NT2/D1 (cell line): Measurements from ENCODE around the gene C4orf50.

Source experiments
- DNase-seq: peaks from one replicate; pipeline ENCODE4 v3.0.0-alpha.2; 2011; ENCODE audit warnings: low read depth, low spot score
- H3K27me3 ChIP-seq: 2 replicates; pipeline ENCODE4 v1.6.0; 2011; ENCODE audit warnings: mild to moderate bottlenecking; ENCODE audit not compliant: insufficient read length, insufficient read depth
- H3K36me3 ChIP-seq: 2 replicates; pipeline ENCODE4 v1.6.1; 2011; ENCODE audit warnings: mild to moderate bottlenecking, low read length, mixed read lengths; ENCODE audit not compliant: insufficient read depth, insufficient read length
- H3K4me1 ChIP-seq: 2 replicates; pipeline ENCODE4 v1.5.1; 2011; ENCODE audit not compliant: insufficient read depth, insufficient read length
- H3K4me3 ChIP-seq: 2 replicates; pipeline ENCODE4 v1.5.1; 2011; ENCODE audit warnings: low read depth; ENCODE audit not compliant: insufficient read length
- H3K9ac ChIP-seq: 2 replicates; pipeline ENCODE4 v1.6.0; 2011; ENCODE audit warnings: low read depth; ENCODE audit not compliant: insufficient read length
- H3K9me3 ChIP-seq: 2 replicates; pipeline ENCODE4 v1.5.1; 2011; ENCODE audit warnings: mild to moderate bottlenecking, low read length; ENCODE audit not compliant: insufficient read depth
- SUZ12 ChIP-seq: IDR thresholded peaks from 2 replicates; pipeline ENCODE4 v1.6.1; 2011; ENCODE audit not compliant: insufficient read length, insufficient read depth; ENCODE audit errors: extremely low read depth
- YY1 ChIP-seq: IDR thresholded peaks from 2 replicates; pipeline ENCODE4 v1.6.1; 2011; ENCODE audit not compliant: insufficient read length, insufficient read depth
- ZNF274 ChIP-seq: IDR thresholded peaks from 2 replicates; pipeline ENCODE4 v1.6.1; 2011; ENCODE audit warnings: mild to moderate bottlenecking, low read depth, low read length

Gene C4orf50

GRCh38 chr4:5958199-5958735, 60.0 kb downstream of the C4orf50 start:
- Histone ChIP-seq H3K36me3 (no peaks in the 10 kb centered on the region), H3K4me3 (no peak overlapping the region), H3K27me3 (peaks cover 30% of the 10 kb centered on the region), H3K9me3 (no peaks in the 10 kb centered on the region), H3K9ac (no peak overlapping the region), H3K4me1 (peaks cover 35% of the 10 kb centered on the region)
- TF ChIP-seq ZNF274 (no peak), YY1 (no peak), SUZ12 (no peak)
- DNase-seq, result no peak

GRCh38 chr4:5957076-5957475, 61.2 kb downstream of the C4orf50 start:
- DNase-seq, result no peak
- Histone ChIP-seq H3K4me3 (no peak overlapping the region), H3K9ac (peak overlapping the region; percentile 15), H3K36me3 (no peaks in the 10 kb centered on the region), H3K9me3 (no peaks in the 10 kb centered on the region), H3K4me1 (peaks cover 42% of the 10 kb centered on the region), H3K27me3 (peaks cover 32% of the 10 kb centered on the region)
- TF ChIP-seq ZNF274, result no peak
- TF ChIP-seq YY1, result no peak
- no peak for TF ChIP-seq SUZ12

GRCh38 chr4:5956285-5957021, 61.8 kb downstream of the C4orf50 start:
- H3K27me3 ChIP-seq, result peaks cover 29% of the 10 kb centered on the region
- TF ChIP-seq ZNF274, result no peak
- no peak for TF ChIP-seq SUZ12
- TF ChIP-seq YY1, result peak; percentile 71
- DNase-seq, result peak; percentile 87
- H3K36me3 ChIP-seq, result no peaks in the 10 kb centered on the region
- H3K4me3 ChIP-seq, result no peak overlapping the region
- H3K9ac ChIP-seq, result peak overlapping the region; percentile 15
- H3K9me3 ChIP-seq, result no peaks in the 10 kb centered on the region
- H3K4me1 ChIP-seq, result peaks cover 42% of the 10 kb centered on the region

- no peak for DNase-seq
- H3K9me3 ChIP-seq, result no peaks in the 10 kb centered on the region
- H3K36me3 ChIP-seq, result no peaks in the 10 kb centered on the region
These were observed 62.4 kb downstream of the C4orf50 start for GRCh38 chr4:5955856-5956255.

GRCh38 chr4:5955201-5955821, 62.9 kb downstream of the C4orf50 start:
- no peak for TF ChIP-seq YY1
- no peak for TF ChIP-seq ZNF274
- no peak for TF ChIP-seq SUZ12
- no peak overlapping the region for H3K4me3 ChIP-seq
- H3K36me3 ChIP-seq, result no peaks in the 10 kb centered on the region
- H3K4me1 ChIP-seq, result peaks cover 42% of the 10 kb centered on the region
- no peaks in the 10 kb centered on the region for H3K9me3 ChIP-seq
- no peak overlapping the region for H3K9ac ChIP-seq
- no peak for DNase-seq
- peaks cover 25% of the 10 kb centered on the region for H3K27me3 ChIP-seq

More at GRCh38 chr4:5955856-5956255, 62.4 kb downstream of the C4orf50 start:
- H3K9ac ChIP-seq, result no peak overlapping the region
- no peak overlapping the region for H3K4me3 ChIP-seq
- peaks cover 42% of the 10 kb centered on the region for H3K4me1 ChIP-seq
- H3K27me3 ChIP-seq, result peaks cover 28% of the 10 kb centered on the region
- TF ChIP-seq SUZ12 (no peak), ZNF274 (no peak), YY1 (no peak)

- Histone ChIP-seq H3K4me3 (no peak overlapping the region), H3K9ac (peak overlapping the region; percentile 6), H3K36me3 (no peaks in the 10 kb centered on the region), H3K9me3 (no peaks in the 10 kb centered on the region), H3K27me3 (peaks cover 14% of the 10 kb centered on the region), H3K4me1 (peaks cover 42% of the 10 kb centered on the region)
- TF ChIP-seq SUZ12 (no peak), YY1 (no peak), ZNF274 (no peak)
- DNase-seq, result no peak
These were observed 64.0 kb downstream of the C4orf50 start for GRCh38 chr4:5954056-5954760.
